RWPE1 (cell line): ENCODE measurements around the gene UFSP1.
"Not testable (repeated sequence)": the region's sequence is repeated elsewhere in the genome, so short reads cannot be mapped to it uniquely, and the experiment has no call there.

Experiments used
- CTCF ChIA-PET: fragments of 350-600 bp; sonication (Branson Sonifier 250); formaldehyde crosslinking; extraction: SDS; loops from one replicate; lab custom pipeline; 2021; lab: Yijun Ruan, JAX
- POLR2A ChIA-PET: fragments of 400-600 bp; formaldehyde crosslinking; extraction: SDS; loops from one replicate; lab custom pipeline; 2020; ENCODE audit warnings: antibody characterized with exemption; ENCODE audit not compliant: low non-redundant PET; lab: Yijun Ruan, JAX
- DNase-seq: peaks from one replicate; pipeline ENCODE4 v3.0.0; 2012; ENCODE audit warnings: low spot score
- H3K27ac ChIP-seq: fragments of 450-650 bp; 2 replicates; pipeline ENCODE4 v1.5.1; 2017
- TF ChIP-seq, protein P1 (sequence below): fragments of 450-650 bp; conservative IDR thresholded peaks from 2 replicates; pipeline ENCODE4 v1.5.1; 2017; ENCODE audit warnings: low read depth, mild to moderate bottlenecking

Gene UFSP1

DNA sequence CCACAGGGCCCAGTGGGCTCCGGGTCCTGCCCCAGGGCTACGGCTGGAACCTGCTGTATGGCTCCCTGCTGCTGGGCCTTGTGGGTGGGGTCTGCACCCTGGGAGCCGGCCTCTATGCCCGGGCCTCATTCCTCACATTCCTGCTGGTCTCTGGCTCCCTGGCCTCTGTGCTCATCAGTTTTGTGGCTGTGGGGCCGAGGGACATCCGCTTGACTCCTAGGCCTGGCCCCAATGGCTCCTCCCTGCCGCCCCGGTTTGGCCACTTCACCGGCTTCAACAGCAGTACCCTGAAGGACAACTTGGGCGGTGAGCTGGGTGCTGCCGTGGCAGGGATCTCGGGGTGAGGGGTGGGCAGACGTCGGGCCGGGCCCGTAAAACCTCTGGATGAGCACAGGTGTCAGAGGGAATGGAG lies 32.6 kb downstream of the UFSP1 start:
- peak overlapping the region; percentile 29 for H3K27ac ChIP-seq
- DNase-seq, result no peak
- POLR2A ChIA-PET, result no interaction called here
- TF ChIP-seq, protein P1, sequence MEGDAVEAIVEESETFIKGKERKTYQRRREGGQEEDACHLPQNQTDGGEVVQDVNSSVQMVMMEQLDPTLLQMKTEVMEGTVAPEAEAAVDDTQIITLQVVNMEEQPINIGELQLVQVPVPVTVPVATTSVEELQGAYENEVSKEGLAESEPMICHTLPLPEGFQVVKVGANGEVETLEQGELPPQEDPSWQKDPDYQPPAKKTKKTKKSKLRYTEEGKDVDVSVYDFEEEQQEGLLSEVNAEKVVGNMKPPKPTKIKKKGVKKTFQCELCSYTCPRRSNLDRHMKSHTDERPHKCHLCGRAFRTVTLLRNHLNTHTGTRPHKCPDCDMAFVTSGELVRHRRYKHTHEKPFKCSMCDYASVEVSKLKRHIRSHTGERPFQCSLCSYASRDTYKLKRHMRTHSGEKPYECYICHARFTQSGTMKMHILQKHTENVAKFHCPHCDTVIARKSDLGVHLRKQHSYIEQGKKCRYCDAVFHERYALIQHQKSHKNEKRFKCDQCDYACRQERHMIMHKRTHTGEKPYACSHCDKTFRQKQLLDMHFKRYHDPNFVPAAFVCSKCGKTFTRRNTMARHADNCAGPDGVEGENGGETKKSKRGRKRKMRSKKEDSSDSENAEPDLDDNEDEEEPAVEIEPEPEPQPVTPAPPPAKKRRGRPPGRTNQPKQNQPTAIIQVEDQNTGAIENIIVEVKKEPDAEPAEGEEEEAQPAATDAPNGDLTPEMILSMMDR, result no peak
- CTCF ChIA-PET, result interaction anchor here (0.5 to 0.6 kb wide), 3 partner anchors 10 to 223 kb away, joined by 3 to 4 read pairs (median 3); partner anchors contain the start of gene TRIP6

DNA sequence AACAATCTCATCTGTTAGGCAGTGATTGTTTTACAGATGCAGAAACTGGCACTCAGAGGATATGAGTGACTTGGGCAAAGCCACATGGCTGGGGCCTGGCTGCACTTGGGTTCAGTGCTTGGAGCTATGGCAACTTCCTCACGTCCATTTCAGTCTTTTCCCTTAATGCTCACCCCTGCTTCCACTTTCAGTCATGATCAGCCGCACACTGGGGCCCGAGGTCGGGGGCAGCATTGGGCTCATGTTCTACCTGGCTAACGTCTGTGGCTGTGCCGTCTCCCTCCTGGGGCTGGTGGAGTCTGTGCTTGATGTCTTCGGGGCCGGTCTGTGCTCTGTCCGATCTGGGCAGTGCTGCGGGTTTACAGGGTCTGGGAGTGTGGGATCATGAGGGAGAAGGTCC lies 34.0 kb downstream of the UFSP1 start:
- ChIA-PET POLR2A (no interaction called here), CTCF (no interaction called here)
- TF ChIP-seq, protein P1, result no peak

DNA sequence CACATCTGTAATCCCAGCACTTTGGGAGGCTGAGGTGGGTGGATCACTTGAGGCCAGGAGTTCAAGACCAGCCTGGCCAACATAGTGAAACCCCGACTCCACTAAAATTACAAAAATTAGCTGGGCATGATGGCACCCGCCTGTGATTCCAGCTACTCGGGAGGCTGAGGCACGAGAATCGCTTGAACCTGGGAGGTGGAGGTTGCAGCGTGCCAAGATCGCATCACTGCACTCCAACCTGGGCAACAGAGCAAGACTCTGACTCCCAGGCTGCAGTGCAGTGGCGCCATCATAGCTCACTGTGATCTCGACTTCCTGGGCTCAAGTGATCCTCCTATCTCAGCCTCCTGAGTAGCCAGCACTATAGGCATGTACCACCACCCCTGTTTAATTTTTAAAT lies 34.6 kb downstream of the UFSP1 start:
- CTCF ChIA-PET, DNase-seq, POLR2A ChIA-PET: not testable (repeated sequence)
- H3K27ac ChIP-seq, result peak overlapping the region; percentile 73

More for the DNA sequence above, 34.0 kb downstream of the UFSP1 start:
- H3K27ac ChIP-seq, result peak overlapping the region; percentile 73
- no peak for DNase-seq

DNA sequence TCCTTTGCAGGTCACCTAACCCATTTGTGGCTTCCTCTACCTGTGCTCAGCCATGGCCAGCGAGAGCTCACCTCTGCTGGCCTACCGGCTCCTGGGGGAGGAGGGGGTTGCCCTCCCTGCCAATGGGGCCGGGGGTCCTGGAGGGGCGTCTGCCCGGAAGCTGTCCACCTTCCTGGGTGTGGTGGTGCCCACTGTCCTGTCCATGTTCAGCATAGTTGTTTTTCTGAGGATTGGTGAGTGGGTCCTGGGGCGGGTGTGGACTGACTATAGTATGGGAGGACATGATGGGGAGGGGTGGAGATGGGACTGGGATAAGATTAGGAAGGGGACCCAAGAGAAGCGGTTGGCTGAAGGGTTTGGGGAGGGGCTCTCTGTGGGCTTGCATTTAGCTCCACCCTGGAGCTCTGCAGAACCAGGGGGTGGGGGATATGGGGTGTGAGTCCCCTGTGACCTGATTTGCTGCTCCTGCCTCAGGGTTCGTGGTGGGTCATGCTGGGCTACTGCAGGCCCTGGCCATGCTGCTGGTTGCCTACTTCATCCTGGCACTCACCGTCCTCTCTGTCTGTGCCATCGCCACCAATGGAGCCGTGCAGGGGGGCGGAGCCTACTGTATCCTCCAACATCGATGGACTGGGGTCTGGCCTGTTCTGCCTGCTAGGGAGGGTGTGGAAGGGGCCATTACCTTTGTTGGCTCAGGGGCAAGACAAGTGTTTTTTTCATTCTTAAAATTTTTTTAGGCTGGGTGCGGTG lies 35.2 kb downstream of the UFSP1 start:
- POLR2A ChIA-PET, result interaction anchor here (0.6 to 1.1 kb wide), 2 partner anchors 16 to 170 kb away, joined by 3 to 7 read pairs; no protein-coding TSS in a partner anchor
- H3K27ac ChIP-seq, result peak overlapping the region; percentile 73
- CTCF ChIA-PET, result interaction anchor here (0.6 kb wide), 1 partner anchor 248 kb away, joined by 3 read pairs; no protein-coding TSS in a partner anchor
- DNase-seq, result no peak
- TF ChIP-seq, protein P1, result no peak

DNA sequence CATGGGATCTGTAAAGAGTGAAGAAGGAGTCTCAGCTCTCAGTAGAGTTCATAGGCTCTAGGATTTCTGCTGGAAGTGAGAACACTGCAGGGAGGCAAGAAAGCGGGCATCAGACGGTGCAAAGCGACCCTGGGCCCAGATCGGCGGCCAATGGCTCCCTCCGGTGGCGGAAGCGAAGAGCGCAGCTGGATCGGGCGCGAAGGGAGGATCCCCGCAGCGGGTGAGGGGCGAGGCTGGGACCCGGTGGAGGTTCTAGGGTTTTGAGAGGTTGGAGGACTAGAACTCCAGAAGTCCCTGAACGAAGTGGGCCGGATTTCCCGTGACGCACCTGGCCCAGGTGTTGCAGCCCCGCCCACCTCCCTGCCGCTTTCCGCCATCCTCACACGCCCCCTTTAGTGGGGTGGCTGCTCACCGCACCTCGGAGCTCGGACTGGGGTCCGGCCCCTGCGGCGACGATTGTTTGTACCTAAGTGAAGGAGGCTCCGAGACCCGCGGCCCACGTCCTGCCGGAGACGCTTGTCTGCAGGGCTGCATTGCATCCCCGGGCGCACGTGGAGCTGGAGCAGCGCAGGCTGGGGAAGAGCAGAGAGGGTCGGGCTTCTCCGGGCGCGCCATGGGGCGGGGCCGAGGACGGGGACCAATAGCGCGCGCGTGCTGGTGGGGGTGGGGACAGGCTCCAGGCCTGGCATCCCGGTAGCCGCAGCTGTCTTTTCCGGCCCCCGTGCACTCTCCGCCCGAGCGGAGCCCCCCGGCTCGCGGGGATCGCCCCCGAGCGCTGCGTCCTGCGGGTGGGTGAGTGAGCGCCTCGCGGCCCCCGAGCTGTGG lies 37.3 kb downstream of the UFSP1 start, which contains the start of gene SLC12A9:
SLC12A9 (plus strand) TSS at position 666 of the 825 bp plus-strand sequence. CDS start 1,485 bp downstream, outside the sequence.
- H3K27ac ChIP-seq, result peak within 1 kb of the TSS; percentile 73
- CTCF ChIA-PET, result interaction anchor here (0.5 to 3.4 kb wide), 28 partner anchors 9 to 1261 kb away, joined by 3 to 40 read pairs (median 4); partner anchors contain the start of genes EPO and POP7
- TF ChIP-seq, protein P1, result peak; percentile 97
- peak; percentile 97 for DNase-seq
- POLR2A ChIA-PET, result interaction anchor here (1.7 kb wide), 1 partner anchor 147 kb away, joined by 7 read pairs; the partner anchor contains the start of gene POP7

DNA sequence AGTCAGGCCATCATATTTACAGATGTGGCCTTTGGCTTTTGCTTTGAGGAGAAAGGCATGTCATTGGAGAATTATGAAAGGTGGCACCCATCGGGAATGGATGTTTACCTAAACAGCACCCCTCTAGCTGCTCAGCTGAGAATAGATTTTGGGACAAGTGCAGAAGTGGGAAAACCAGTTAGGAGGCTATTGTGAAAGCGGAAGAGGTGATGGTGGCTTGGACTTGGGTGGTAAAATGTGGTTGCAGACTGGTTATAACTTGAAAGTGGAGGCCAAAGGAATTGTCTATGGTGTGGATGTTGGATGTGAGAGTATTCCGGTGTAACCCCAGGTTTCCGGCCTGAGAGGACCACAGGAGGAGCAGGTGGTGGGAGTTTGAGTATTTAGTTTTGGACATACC lies 42.2 kb downstream of the UFSP1 start:
- TF ChIP-seq, protein P1, result no peak
- no peak for DNase-seq
- no peak overlapping the region for H3K27ac ChIP-seq
- POLR2A ChIA-PET, result no interaction called here
- CTCF ChIA-PET, result no interaction called here
